GM18505 (cell line): ENCODE results near the gene TTC23.

ENCODE experiments used
- ATAC-seq: cut with Tn5 transposase; IDR thresholded peaks from one replicate; pipeline ENCODE4 v1.9.1; 2021; ENCODE audit not compliant: unreplicated experiment
- POLR2A ChIP-seq: IDR thresholded peaks from 4 replicates; pipeline ENCODE4 v1.6.1; 2011; ENCODE audit warnings: borderline replicate concordance; ENCODE audit not compliant: insufficient read depth, insufficient read length; ENCODE audit errors: extremely low read depth

Gene TTC23

GRCh38 chr15:99104788-99105513 is 144.4 kb downstream of the TTC23 start, which contains the start of gene SYNM:
Gene SYNM, plus strand, starts transcription at chr15:99105080. Its CDS starts 120 bp downstream, at chr15:99105200.
- peak; percentile 69 for ATAC-seq
- TF ChIP-seq POLR2A, result no peak

- ATAC-seq, result no peak
- TF ChIP-seq POLR2A, result no peak
Measured at GRCh38 chr15:99103279-99103678, 146.1 kb downstream of the TTC23 start.

GRCh38 chr15:99102332-99103235 is 146.8 kb downstream of the TTC23 start:
- no peak for ATAC-seq
- no peak for TF ChIP-seq POLR2A

- no peak for ATAC-seq
- no peak for TF ChIP-seq POLR2A
Measured at GRCh38 chr15:99101501-99101900, 147.9 kb downstream of the TTC23 start.

- ATAC-seq, result no peak
- TF ChIP-seq POLR2A, result no peak
Measured at GRCh38 chr15:99100245-99101173, 148.9 kb downstream of the TTC23 start.

- ATAC-seq, result no peak
- no peak for TF ChIP-seq POLR2A
Measured at GRCh38 chr15:99099661-99100060, 149.7 kb downstream of the TTC23 start.

GRCh38 chr15:99098991-99099390 is 150.4 kb downstream of the TTC23 start:
- TF ChIP-seq POLR2A, result no peak
- no peak for ATAC-seq

GRCh38 chr15:99098426-99098825 is 151.0 kb downstream of the TTC23 start:
- no peak for ATAC-seq
- TF ChIP-seq POLR2A, result no peak

GRCh38 chr15:99097441-99098410 is 151.7 kb downstream of the TTC23 start:
- TF ChIP-seq POLR2A, result no peak
- ATAC-seq, result no peak

GRCh38 chr15:99096894-99097426 is 152.4 kb downstream of the TTC23 start:
- ATAC-seq, result no peak

GRCh38 chr15:99096173-99096893 is 153.0 kb downstream of the TTC23 start:
- ATAC-seq, result no peak
- TF ChIP-seq POLR2A, result no peak

More at GRCh38 chr15:99096894-99097426, 152.4 kb downstream of the TTC23 start:
- no peak for TF ChIP-seq POLR2A
